Stomach smooth muscle (tissue), 2 donors: ENCODE data around the gene NT5DC3.
"Not testable (repeated sequence)": the region's sequence is repeated elsewhere in the genome, so short reads cannot be mapped to it uniquely, and the experiment has no call there.

Source experiments
- H3K27ac ChIP-seq: one replicate; pipeline ENCODE4 v1.7.0; 2013; ENCODE audit warnings: mild to moderate bottlenecking, low read length, inconsistent platforms
- H3K27me3 ChIP-seq, 2 donors: one replicate each; pipeline ENCODE4 v1.7.0; 2013; ENCODE audit warnings: low read length in 2 of 2; ENCODE audit not compliant: insufficient read depth in 2 of 2, control insufficient read depth in 1 of 2
- H3K36me3 ChIP-seq, 2 donors: one replicate each; pipeline ENCODE4 v1.7.0; 2013; ENCODE audit warnings: low read length in 2 of 2; ENCODE audit not compliant: control insufficient read depth in 2 of 2, insufficient read depth in 2 of 2
- H3K4me1 ChIP-seq: one replicate; pipeline ENCODE4 v1.7.0; 2013; ENCODE audit warnings: low read length; ENCODE audit not compliant: control insufficient read depth, insufficient read depth
- H3K4me3 ChIP-seq, 2 donors: one replicate each; pipeline ENCODE4 v1.7.0; 2013; ENCODE audit warnings: low read length in 2 of 2
- H3K9ac ChIP-seq, 2 donors: one replicate each; pipeline ENCODE4 v1.7.0; 2013; ENCODE audit warnings: low read length in 2 of 2, mild to moderate bottlenecking in 1 of 2
- H3K9me3 ChIP-seq, 2 donors: one replicate each; pipeline ENCODE4 v1.7.0; 2013; ENCODE audit warnings: low read length in 2 of 2; ENCODE audit not compliant: control insufficient read depth in 2 of 2
- donor health status: healthy.
- donor health status: Pancreatic carcinoma.

NT5DC3 gene

GRCh38 chr12:103809639-103810038 is 31.4 kb downstream of the NT5DC3 start:
- Histone ChIP-seq H3K4me1 (peaks cover 31% of the 10 kb centered on the region), H3K36me3 (peaks cover 36 to 40% of the 10 kb centered on the region in 2 donors)
- not testable (repeated sequence) for H3K4me3 ChIP-seq, H3K9ac ChIP-seq, H3K27ac ChIP-seq, H3K9me3 ChIP-seq, H3K27me3 ChIP-seq

- no peaks in the 10 kb centered on the region for H3K9me3 ChIP-seq
- peaks cover 36 to 39% of the 10 kb centered on the region in 2 donors for H3K36me3 ChIP-seq
- no peak overlapping the region for H3K4me3 ChIP-seq
- peaks cover 29% of the 10 kb centered on the region for H3K4me1 ChIP-seq
- no peaks in the 10 kb centered on the region for H3K27me3 ChIP-seq
- no peak overlapping the region for H3K27ac ChIP-seq
- H3K9ac ChIP-seq, result no peak overlapping the region
Measured at GRCh38 chr12:103809154-103809553, 31.9 kb downstream of the NT5DC3 start.

GRCh38 chr12:103808239-103808880 is 32.7 kb downstream of the NT5DC3 start:
- H3K27me3 ChIP-seq, result no peaks in the 10 kb centered on the region
- H3K4me3 ChIP-seq, result no peak overlapping the region
- peaks cover 26% of the 10 kb centered on the region for H3K4me1 ChIP-seq
- peaks cover 29 to 31% of the 10 kb centered on the region in 2 donors for H3K36me3 ChIP-seq
- no peak overlapping the region for H3K9ac ChIP-seq
- no peak overlapping the region for H3K27ac ChIP-seq
- no peaks in the 10 kb centered on the region for H3K9me3 ChIP-seq

GRCh38 chr12:103807561-103808238 is 33.3 kb downstream of the NT5DC3 start:
- Histone ChIP-seq H3K27ac (no peak overlapping the region), H3K4me1 (peaks cover 30% of the 10 kb centered on the region), H3K27me3 (no peaks in the 10 kb centered on the region), H3K9ac (no peak overlapping the region), H3K9me3 (no peaks in the 10 kb centered on the region), H3K36me3 (peaks cover 24 to 26% of the 10 kb centered on the region in 2 donors), H3K4me3 (no peak overlapping the region)

DNA sequence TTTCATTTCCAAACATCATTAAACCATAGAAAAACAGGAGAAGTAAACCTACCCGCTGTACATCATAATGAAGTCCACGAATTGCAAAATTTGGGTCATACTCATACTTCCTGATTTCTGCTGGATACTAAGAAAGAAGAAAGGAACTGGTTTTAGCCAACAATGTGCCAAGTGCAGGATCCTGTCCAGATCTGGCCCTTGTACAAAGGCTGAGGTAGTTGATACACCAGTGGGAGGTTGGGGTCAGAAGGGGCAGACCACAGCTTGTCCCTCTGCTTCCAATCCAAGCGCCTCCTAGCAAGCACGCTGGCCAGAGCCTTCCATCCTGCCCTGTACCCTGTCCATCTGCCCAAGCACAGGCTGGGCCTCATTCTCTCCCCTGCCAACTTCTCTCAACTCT is 34.2 kb downstream of the NT5DC3 start:
- H3K4me1 ChIP-seq, result peaks cover 37% of the 10 kb centered on the region
- no peaks in the 10 kb centered on the region for H3K27me3 ChIP-seq
- H3K27ac ChIP-seq, result no peak overlapping the region
- H3K36me3 ChIP-seq, result peaks cover 25 to 29% of the 10 kb centered on the region in 2 donors
- H3K9me3 ChIP-seq, result no peaks in the 10 kb centered on the region
- no peak overlapping the region for H3K4me3 ChIP-seq
- H3K9ac ChIP-seq, result no peak overlapping the region

DNA sequence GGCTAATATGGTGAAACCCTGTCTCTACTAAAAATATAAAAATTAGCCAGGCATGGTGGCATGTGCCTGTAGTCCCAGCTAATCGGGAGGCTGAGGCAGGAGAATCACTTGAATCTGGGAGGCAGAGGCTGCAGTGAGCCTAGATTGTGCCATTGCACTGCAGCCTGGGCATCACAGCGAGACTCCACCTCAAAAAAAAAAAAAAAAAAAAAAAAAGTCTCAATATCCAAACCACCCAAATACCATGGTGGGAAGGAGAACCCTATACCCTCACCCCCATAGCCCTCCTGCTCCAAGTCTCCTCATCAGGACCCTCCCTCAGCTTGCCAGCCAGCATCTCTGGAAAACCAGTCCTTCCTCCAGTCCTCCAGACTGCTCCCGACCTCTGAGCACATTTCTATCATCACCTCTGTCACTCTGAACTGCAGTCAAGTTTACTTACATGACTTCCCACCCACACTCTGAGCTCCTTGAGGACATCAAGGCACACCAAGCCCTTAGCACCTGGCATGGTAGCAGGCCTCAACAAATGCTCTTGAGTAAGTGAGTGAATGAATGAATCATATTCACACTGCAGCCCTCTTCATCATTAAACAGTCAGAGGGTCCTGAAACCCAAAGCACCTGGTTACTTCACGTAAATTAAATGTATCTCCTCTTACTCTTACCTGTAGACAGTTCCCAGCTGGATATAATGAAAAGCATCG is 35.2 kb downstream of the NT5DC3 start:
- H3K9ac ChIP-seq, result no peak overlapping the region
- peaks cover 40% of the 10 kb centered on the region for H3K4me1 ChIP-seq
- no peaks in the 10 kb centered on the region for H3K27me3 ChIP-seq
- no peak overlapping the region for H3K4me3 ChIP-seq
- no peaks in the 10 kb centered on the region for H3K9me3 ChIP-seq
- peaks cover 18 to 27% of the 10 kb centered on the region in 2 donors for H3K36me3 ChIP-seq
- H3K27ac ChIP-seq, result peak overlapping the region; percentile 18

DNA sequence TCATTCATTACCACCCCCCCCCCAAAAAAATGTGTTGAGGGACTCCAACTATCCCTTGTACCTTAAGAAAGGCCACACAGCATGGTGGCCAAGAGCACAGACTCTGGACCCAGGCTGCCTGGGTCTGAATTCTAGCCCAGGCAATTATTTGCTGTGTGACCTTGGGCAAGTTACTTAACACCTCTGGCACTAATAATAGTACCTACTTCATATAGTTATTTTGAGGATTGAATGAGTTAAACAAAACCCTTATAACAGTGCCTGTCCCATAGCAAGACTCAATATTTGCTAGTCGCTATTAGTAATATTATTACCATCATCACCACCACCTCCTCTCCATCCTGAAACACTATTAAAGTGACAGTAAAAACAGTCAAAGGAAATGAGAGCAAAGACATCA is 37.2 kb downstream of the NT5DC3 start:
- H3K9ac ChIP-seq, result no peak overlapping the region
- no peak overlapping the region for H3K4me3 ChIP-seq
- H3K9me3 ChIP-seq, result no peaks in the 10 kb centered on the region
- H3K36me3 ChIP-seq, result peaks cover 10 to 17% of the 10 kb centered on the region in 2 donors
- no peaks in the 10 kb centered on the region for H3K27me3 ChIP-seq
- H3K4me1 ChIP-seq, result peaks cover 53% of the 10 kb centered on the region
- no peak overlapping the region for H3K27ac ChIP-seq

- Histone ChIP-seq H3K9ac (no peak overlapping the region), H3K4me1 (peaks cover 43% of the 10 kb centered on the region), H3K4me3 (no peak overlapping the region), H3K36me3 (peaks cover 15 to 18% of the 10 kb centered on the region in 2 donors), H3K27ac (peak overlapping the region; percentile 38), H3K27me3 (no peaks in the 10 kb centered on the region), H3K9me3 (no peaks in the 10 kb centered on the region)
Measured at GRCh38 chr12:103802586-103802886, 38.5 kb downstream of the NT5DC3 start.

- H3K9ac ChIP-seq, result no peak overlapping the region
- H3K27ac ChIP-seq, result peak overlapping the region; percentile 38
- peaks cover 39% of the 10 kb centered on the region for H3K4me1 ChIP-seq
- no peak overlapping the region for H3K4me3 ChIP-seq
- no peaks in the 10 kb centered on the region for H3K27me3 ChIP-seq
- peaks cover 15 to 18% of the 10 kb centered on the region in 2 donors for H3K36me3 ChIP-seq
- H3K9me3 ChIP-seq, result no peaks in the 10 kb centered on the region
Measured at GRCh38 chr12:103801709-103802585, 39.1 kb downstream of the NT5DC3 start.
